ENCODE results near the gene LIPN.
A peak's percentile ranks its signal among the peaks of the same experiment; 100 is the strongest.

- TF ChIP-seq CTCF (IDR thresholded peaks at IDR 0.05): peak in 5 of 6 experiments; percentile 18 to 46 (median 27)
- TF ChIP-seq POLR2A (IDR thresholded peaks at IDR 0.05): no peak
Measured at GRCh38 chr10:88728107-88728763, 31.6 kb upstream of the LIPN start.

All from adrenal gland (tissue), 5 donors.